ENCODE results near the gene MAP6.
"Not testable (repeated sequence)": the region's sequence is repeated elsewhere in the genome, so short reads cannot be mapped to it uniquely, and the experiment has no call there.

Gene MAP6

GRCh38 chr11:75585293-75585670 lies 83.6 kb downstream of the MAP6 start:
- in situ Hi-C loops (cut with MboI; ENCODE audit: low pct_unique_long_range_greater_than_20kb, low sequenced_read_pairs, unreplicated experiment) = no loop called here
- no peak for TF ChIP-seq CTCF (IDR thresholded peaks at IDR 0.05; ENCODE audit: extremely low read depth, insufficient read depth, missing control alignments)
- no peak for DNase-seq (ENCODE audit: low spot score)

- in situ Hi-C loops (cut with MboI; ENCODE audit: low pct_unique_long_range_greater_than_20kb, low sequenced_read_pairs, unreplicated experiment) = not testable (repeated sequence)
Measured at GRCh38 chr11:75584659-75585292, 84.1 kb downstream of the MAP6 start.

GRCh38 chr11:75583718-75584658 lies 84.8 kb downstream of the MAP6 start:
- peak; percentile 51 for DNase-seq (ENCODE audit: low spot score)
- no peak for TF ChIP-seq CTCF (IDR thresholded peaks at IDR 0.05; ENCODE audit: extremely low read depth, insufficient read depth, missing control alignments)
- in situ Hi-C loops (cut with MboI; ENCODE audit: low pct_unique_long_range_greater_than_20kb, low sequenced_read_pairs, unreplicated experiment) = no loop called here

More at GRCh38 chr11:75584659-75585292, 84.1 kb downstream of the MAP6 start:
- not testable (repeated sequence) for DNase-seq (ENCODE audit: low spot score)

GRCh38 chr11:75582895-75583717 lies 85.7 kb downstream of the MAP6 start:
- DNase-seq (ENCODE audit: low spot score) = peak; percentile 79
- in situ Hi-C loops (cut with MboI; ENCODE audit: low pct_unique_long_range_greater_than_20kb, low sequenced_read_pairs, unreplicated experiment) = no loop called here
- TF ChIP-seq CTCF (IDR thresholded peaks at IDR 0.05; ENCODE audit: extremely low read depth, insufficient read depth, missing control alignments) = no peak

GRCh38 chr11:75582506-75582894 lies 86.3 kb downstream of the MAP6 start:
- no peak for TF ChIP-seq CTCF (IDR thresholded peaks at IDR 0.05; ENCODE audit: extremely low read depth, insufficient read depth, missing control alignments)
- DNase-seq (ENCODE audit: low spot score) = no peak
- in situ Hi-C loops (cut with MboI; ENCODE audit: low pct_unique_long_range_greater_than_20kb, low sequenced_read_pairs, unreplicated experiment) = no loop called here

- no peak for DNase-seq (ENCODE audit: low spot score)
- no peak for TF ChIP-seq CTCF (IDR thresholded peaks at IDR 0.05; ENCODE audit: extremely low read depth, insufficient read depth, missing control alignments)
- in situ Hi-C loops (cut with MboI; ENCODE audit: low pct_unique_long_range_greater_than_20kb, low sequenced_read_pairs, unreplicated experiment) = no loop called here
Measured at GRCh38 chr11:75579841-75580240, 89.0 kb downstream of the MAP6 start.

All from GM13977 (cell line).